IMR-90 (cell line): Measurements from ENCODE around the gene GLCCI1. TPM values are rescaled to one million over a fixed set of nuclear protein-coding genes. Genes with fewer than 3 reads are reported as not detected.

ENCODE experiments used
- ATAC-seq: fragments of 200-7000 bp; cut with Tn5 transposase; 2 replicates; pipeline ENCODE4 v1.9.1; 2020; ENCODE audit warnings: low read depth, mild to moderate bottlenecking, moderate library complexity
- BruUV-seq: library from RNA; stranded (reverse); fragments of 400-500 nt; replicated peaks from 2 replicates; lab custom pipeline; 2021; lab: Mats Ljungman, UMichigan
- CTCF ChIA-PET: fragments of 300-600 bp; formaldehyde crosslinking; extraction: SDS; loops from one replicate; lab custom pipeline; 2021; ENCODE audit warnings: antibody characterized with exemption; lab: Yijun Ruan, JAX
- POLR2A ChIA-PET: fragments of 300-600 bp; sonication (Branson Sonifier 250); formaldehyde crosslinking; loops from one replicate; lab custom pipeline; 2022; ENCODE audit warnings: antibody characterized with exemption; ENCODE audit not compliant: unreplicated experiment; lab: Charles Lee
- DNase-seq: peaks from one replicate; pipeline ENCODE4 v3.0.0; 2013
- H2AFZ ChIP-seq: replicated peaks from 2 replicates; pipeline ENCODE3; 2013; ENCODE audit warnings: low read length, mild to moderate bottlenecking; ENCODE audit not compliant: poor library complexity
- H2AK5ac ChIP-seq: 2 replicates; pipeline ENCODE4 v1.6.1; 2013; ENCODE audit warnings: low read depth, low read length, inconsistent platforms
- H2AK9ac ChIP-seq: replicated peaks from 2 replicates; pipeline ENCODE3; 2013; ENCODE audit warnings: mild to moderate bottlenecking, low read depth, low read length, moderate library complexity; ENCODE audit not compliant: poor library complexity
- H2BK120ac ChIP-seq: 2 replicates; pipeline ENCODE4 v1.6.1; 2013; ENCODE audit warnings: low read depth, low read length, inconsistent platforms
- H2BK15ac ChIP-seq: 3 replicates; pipeline ENCODE4 v1.6.1; 2013; ENCODE audit warnings: low read depth, low read length, inconsistent platforms
- H2BK20ac ChIP-seq: 2 replicates; pipeline ENCODE4 v1.6.1; 2013; ENCODE audit warnings: low read depth, mild to moderate bottlenecking, inconsistent platforms, low read length, moderate library complexity
- H2BK5ac ChIP-seq: 2 replicates; pipeline ENCODE4 v1.6.1; 2013; ENCODE audit warnings: mild to moderate bottlenecking, low read depth, low read length, inconsistent platforms; ENCODE audit not compliant: poor library complexity, severe bottlenecking
- H3K14ac ChIP-seq: replicated peaks from 2 replicates; pipeline ENCODE4 v1.6.1; 2013; ENCODE audit warnings: low read depth, low read length, inconsistent platforms
- H3K18ac ChIP-seq: 2 replicates; pipeline ENCODE4 v1.6.1; 2013; ENCODE audit warnings: low read depth, low read length, control low read depth
- H3K23ac ChIP-seq: 2 replicates; pipeline ENCODE4 v1.6.1; 2013; ENCODE audit warnings: low read depth, low read length, inconsistent platforms
- H3K27ac ChIP-seq: 2 replicates; pipeline ENCODE4 v1.5.1; 2013; ENCODE audit warnings: mild to moderate bottlenecking, control low read depth, low read length; ENCODE audit not compliant: insufficient read depth
- H3K27me3 ChIP-seq: 2 replicates; pipeline ENCODE4 v1.6.1; 2013; ENCODE audit warnings: low read length; ENCODE audit not compliant: control insufficient read depth, insufficient read depth
- H3K36me3 ChIP-seq: 2 replicates; pipeline ENCODE4 v1.6.1; 2013; ENCODE audit warnings: low read length, mixed read lengths; ENCODE audit not compliant: control insufficient read depth, insufficient read depth
- H3K4ac ChIP-seq: 2 replicates; pipeline ENCODE4 v1.6.1; 2013; ENCODE audit warnings: low read depth, low read length, inconsistent platforms
- H3K4me1 ChIP-seq: 2 replicates; pipeline ENCODE4 v1.6.1; 2013; ENCODE audit warnings: low read length, mixed read lengths; ENCODE audit not compliant: control insufficient read depth, insufficient read depth
- H3K4me2 ChIP-seq: 2 replicates; pipeline ENCODE4 v1.6.1; 2013; ENCODE audit warnings: low read depth, mild to moderate bottlenecking, control low read depth, low read length, moderate library complexity
- H3K4me3 ChIP-seq: 2 replicates; pipeline ENCODE4 v1.5.1; 2013; ENCODE audit warnings: low read depth, mild to moderate bottlenecking, control low read depth, low read length, moderate library complexity; ENCODE audit not compliant: insufficient read depth
- H3K56ac ChIP-seq: 2 replicates; pipeline ENCODE4 v1.6.1; 2013; ENCODE audit warnings: low read length, inconsistent platforms; ENCODE audit not compliant: insufficient read depth; ENCODE audit errors: extremely low read depth
- H3K79me1 ChIP-seq, 2 experiments: 2 replicates each; pipeline ENCODE4 v1.6.1; 2013; ENCODE audit warnings: low read length in 2 of 2, inconsistent platforms in 1 of 2, low read depth in 1 of 2
- H3K9ac ChIP-seq: 2 replicates; pipeline ENCODE4 v1.6.1; 2013; ENCODE audit warnings: low read depth, low read length, control low read depth
- H3K9me1 ChIP-seq: 2 replicates; pipeline ENCODE4 v1.6.1; 2013; ENCODE audit warnings: low read length, inconsistent platforms; ENCODE audit not compliant: insufficient read depth
- H3K9me3 ChIP-seq: 2 replicates; pipeline ENCODE4 v1.6.1; 2013; ENCODE audit warnings: low read length; ENCODE audit not compliant: control insufficient read depth, insufficient read depth
- H4K20me1 ChIP-seq: 2 replicates; pipeline ENCODE4 v1.6.1; 2013; ENCODE audit warnings: low read length, inconsistent platforms; ENCODE audit not compliant: insufficient read depth
- H4K5ac ChIP-seq: 2 replicates; pipeline ENCODE4 v1.6.1; 2013; ENCODE audit warnings: mild to moderate bottlenecking, low read depth, low read length, control low read depth
- H4K8ac ChIP-seq, 2 experiments: 2 replicates each; pipeline ENCODE4 v1.6.1; 2013; ENCODE audit warnings: low read depth in 2 of 2, low read length in 2 of 2, control low read depth in 1 of 2, inconsistent platforms in 1 of 2
- H4K91ac ChIP-seq: 2 replicates; pipeline ENCODE4 v1.6.1; 2013; ENCODE audit warnings: low read depth, low read length, inconsistent platforms; ENCODE audit not compliant: insufficient read depth
- CHD1 ChIP-seq: IDR thresholded peaks from 2 replicates; pipeline ENCODE4 v1.6.1; 2012; ENCODE audit warnings: low read depth, low read length, improper control_type of control experiment
- ELK1 ChIP-seq: fragments of 150-350 bp; IDR thresholded peaks from 2 replicates; pipeline ENCODE4 v1.6.1; 2016; ENCODE audit warnings: low read depth, mild to moderate bottlenecking, low read length, moderate library complexity, borderline replicate concordance
- FOS ChIP-seq: fragments of 150-350 bp; IDR thresholded peaks from 2 replicates; pipeline ENCODE4 v1.6.1; 2016; ENCODE audit warnings: low read depth, low read length
- MAZ ChIP-seq: IDR thresholded peaks from 2 replicates; pipeline ENCODE4 v1.6.1; 2012; ENCODE audit warnings: low read depth, mild to moderate bottlenecking, low read length, improper control_type of control experiment, moderate library complexity, borderline replicate concordance
- NFE2L2 ChIP-seq: fragments of 150-350 bp; IDR thresholded peaks from 2 replicates; pipeline ENCODE4 v1.6.1; 2016; ENCODE audit warnings: low read depth, mild to moderate bottlenecking, low read length
- RCOR1 ChIP-seq: IDR thresholded peaks from 2 replicates; pipeline ENCODE4 v1.6.1; 2012; ENCODE audit warnings: mild to moderate bottlenecking, low read length, improper control_type of control experiment; ENCODE audit not compliant: insufficient replicate concordance
- WGBS, 2 experiments: methylation state at CpG; one replicate each; pipeline versions ENCODE4 v1.1.5 to v1.1.7; 2013; ENCODE audit warnings: missing lambda C conversion rate in 2 of 2; ENCODE audit not compliant: insufficient read length in 1 of 2; ENCODE audit errors: extremely low coverage in 2 of 2; 5-methylcytosine and 5-hydroxymethylcytosine counted together
- dilution Hi-C: fragments of 300-500 bp; cut with HindIII; formaldehyde crosslinking; loops from one replicate; pipeline ENCODE4 v1.14.3; 2018; ENCODE audit warnings: low sequenced_read_pairs; ENCODE audit not compliant: unreplicated experiment
- in situ Hi-C: fragments of 300-500 bp; cut with MboI; formaldehyde crosslinking; loops from 3 replicates; pipeline ENCODE4 v1.14.3; 2019; ENCODE audit warnings: low sequenced_read_pairs, inconsistent platforms, mixed read lengths
- intact Hi-C: fragments of 100-400 bp; cut with micrococcal nuclease; formaldehyde crosslinking; loops from 2 replicates; pipeline ENCODE4 v1.10.0; 2022
- polyA plus RNA-seq, 3 experiments: library from polyadenylated mRNA; depleted of rRNA; stranded (reverse); fragments of >200 nt; gene quantifications; 2 replicates each; pipeline ENCODE4 v1.2.3, GENCODE V29; 2012; ENCODE audit warnings: low replicate concordance in 1 of 3
- total RNA-seq: library from RNA; depleted of rRNA; stranded (reverse); fragments of >200 nt; gene quantifications from 2 replicates; pipeline ENCODE4 v1.2.3, GENCODE V29; 2012
- TF ChIP-seq, protein P1 (sequence below): conservative IDR thresholded peaks from 2 replicates; pipeline ENCODE4 v1.5.1; 2012; ENCODE audit warnings: mild to moderate bottlenecking, low read depth, low read length, improper control_type of control experiment

The GLCCI1 gene
- total and polyA plus RNA-seq, 2 of the 4 experiments (the other 2 are of a cell fraction): 4.1 to 6.2 TPM

GRCh38 chr7:8113184-8113583 is 144.6 kb downstream of the GLCCI1 start:
- no TSS peak for BruUV-seq
- Histone ChIP-seq H3K4me3 (no peak overlapping the region), H2BK20ac (no peak overlapping the region), H3K36me3 (no peaks in the 10 kb centered on the region), H3K4me2 (no peak overlapping the region), H2BK120ac (no peak overlapping the region), H4K91ac (no peak overlapping the region), H3K4ac (no peak overlapping the region), H4K20me1 (no peaks in the 10 kb centered on the region), H3K27ac (no peak overlapping the region), H3K79me1 (no peaks in the 10 kb centered on the region), H3K9ac (no peak overlapping the region), H3K18ac (no peak overlapping the region), H2AFZ (no peak overlapping the region), H2BK15ac (no peak overlapping the region), H2AK9ac (no peak overlapping the region), H2AK5ac (no peak overlapping the region), H3K9me1 (no peaks in the 10 kb centered on the region), H4K8ac (no peak overlapping the region), H3K14ac (no peak overlapping the region), H3K9me3 (no peaks in the 10 kb centered on the region), H2BK5ac (no peak overlapping the region), H3K4me1 (no peaks in the 10 kb centered on the region; the same call in 1 of the 2 replicates), H4K5ac (no peak overlapping the region), H3K56ac (no peak overlapping the region), H3K27me3 (no peaks in the 10 kb centered on the region), H3K23ac (no peak overlapping the region)
- ChIA-PET CTCF (no interaction called here), POLR2A (no interaction called here)
- in situ Hi-C loops: no loop called here
- intact Hi-C loops: no loop called here
- no CpG with 5 or more reads among the region's 3 CpGs for WGBS, 2 experiments
- ATAC-seq (no peak), DNase-seq (no peak)
- TF ChIP-seq NFE2L2: no peak
- no peak for TF ChIP-seq RCOR1
- no peak for TF ChIP-seq CHD1
- TF ChIP-seq FOS: no peak
- TF ChIP-seq, protein P1, sequence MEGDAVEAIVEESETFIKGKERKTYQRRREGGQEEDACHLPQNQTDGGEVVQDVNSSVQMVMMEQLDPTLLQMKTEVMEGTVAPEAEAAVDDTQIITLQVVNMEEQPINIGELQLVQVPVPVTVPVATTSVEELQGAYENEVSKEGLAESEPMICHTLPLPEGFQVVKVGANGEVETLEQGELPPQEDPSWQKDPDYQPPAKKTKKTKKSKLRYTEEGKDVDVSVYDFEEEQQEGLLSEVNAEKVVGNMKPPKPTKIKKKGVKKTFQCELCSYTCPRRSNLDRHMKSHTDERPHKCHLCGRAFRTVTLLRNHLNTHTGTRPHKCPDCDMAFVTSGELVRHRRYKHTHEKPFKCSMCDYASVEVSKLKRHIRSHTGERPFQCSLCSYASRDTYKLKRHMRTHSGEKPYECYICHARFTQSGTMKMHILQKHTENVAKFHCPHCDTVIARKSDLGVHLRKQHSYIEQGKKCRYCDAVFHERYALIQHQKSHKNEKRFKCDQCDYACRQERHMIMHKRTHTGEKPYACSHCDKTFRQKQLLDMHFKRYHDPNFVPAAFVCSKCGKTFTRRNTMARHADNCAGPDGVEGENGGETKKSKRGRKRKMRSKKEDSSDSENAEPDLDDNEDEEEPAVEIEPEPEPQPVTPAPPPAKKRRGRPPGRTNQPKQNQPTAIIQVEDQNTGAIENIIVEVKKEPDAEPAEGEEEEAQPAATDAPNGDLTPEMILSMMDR: no peak
- TF ChIP-seq ELK1: no peak
- TF ChIP-seq MAZ: no peak
- dilution Hi-C loops: no loop called here
